GM18951 (cell line): ENCODE data around the gene GLYATL1.

Experiments
- POLR2A ChIP-seq: IDR thresholded peaks from 4 replicates; pipeline ENCODE4 v1.6.1; 2011; ENCODE audit warnings: mild to moderate bottlenecking; ENCODE audit not compliant: insufficient read length, insufficient read depth; ENCODE audit errors: extremely low read depth
- in situ Hi-C: fragments of 300-500 bp; cut with MboI; formaldehyde crosslinking; loops from one replicate; pipeline ENCODE4 v1.12.0; 2022; ENCODE audit warnings: low sequenced_read_pairs, mixed read lengths, inconsistent platforms; ENCODE audit not compliant: unreplicated experiment

The GLYATL1 gene

DNA sequence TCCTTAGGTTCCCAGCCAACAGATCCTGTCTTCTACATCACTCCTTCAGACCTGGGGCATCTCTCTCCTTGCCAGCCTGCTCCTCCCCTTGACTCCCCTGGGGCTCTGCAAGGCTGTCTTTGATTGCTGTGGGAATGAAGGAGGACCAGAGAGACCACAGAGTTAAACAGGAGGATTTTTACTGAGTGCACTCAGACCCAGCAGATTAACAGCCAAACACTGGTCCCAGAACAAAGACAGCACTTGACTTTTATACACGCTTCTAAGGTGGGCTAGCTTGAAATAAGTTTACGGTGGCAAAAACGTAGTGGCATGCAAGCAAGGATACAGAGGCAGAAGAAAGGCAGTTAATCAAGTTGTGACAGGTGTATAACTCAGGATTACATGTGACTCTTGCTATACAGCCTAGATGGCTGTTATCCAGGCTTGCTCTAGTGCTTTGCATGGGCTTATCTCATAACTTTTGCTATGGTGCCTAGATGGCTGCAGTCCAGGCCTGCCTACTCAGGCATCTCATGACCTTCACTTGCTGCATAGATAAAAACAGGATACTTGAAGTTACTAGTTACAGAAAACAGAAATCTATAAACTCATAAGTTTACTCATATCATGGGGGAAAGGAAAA lies 22.0 kb upstream of the GLYATL1 start:
- TF ChIP-seq POLR2A = no peak
- in situ Hi-C loops = no loop called here

DNA sequence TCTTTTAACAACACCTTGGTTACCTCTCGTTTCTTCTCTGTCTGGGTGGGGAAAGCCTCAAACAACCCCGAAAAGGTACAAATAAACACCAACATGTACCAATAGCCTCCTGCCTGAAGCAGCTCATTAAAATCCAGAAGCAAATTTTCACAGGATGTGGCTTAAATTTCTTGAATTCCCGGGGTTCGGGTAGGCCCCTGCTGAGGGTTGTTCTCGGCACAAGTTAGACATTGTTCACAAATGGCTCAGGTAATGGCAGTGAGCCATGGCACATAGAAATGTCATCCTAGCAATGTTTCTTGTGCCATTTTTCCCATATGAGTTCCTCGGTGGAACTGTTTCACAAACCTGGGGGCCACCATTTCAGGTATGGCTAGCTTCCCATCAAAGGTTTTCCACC lies 19.7 kb upstream of the GLYATL1 start:
- no peak for TF ChIP-seq POLR2A
- in situ Hi-C loops = no loop called here

DNA sequence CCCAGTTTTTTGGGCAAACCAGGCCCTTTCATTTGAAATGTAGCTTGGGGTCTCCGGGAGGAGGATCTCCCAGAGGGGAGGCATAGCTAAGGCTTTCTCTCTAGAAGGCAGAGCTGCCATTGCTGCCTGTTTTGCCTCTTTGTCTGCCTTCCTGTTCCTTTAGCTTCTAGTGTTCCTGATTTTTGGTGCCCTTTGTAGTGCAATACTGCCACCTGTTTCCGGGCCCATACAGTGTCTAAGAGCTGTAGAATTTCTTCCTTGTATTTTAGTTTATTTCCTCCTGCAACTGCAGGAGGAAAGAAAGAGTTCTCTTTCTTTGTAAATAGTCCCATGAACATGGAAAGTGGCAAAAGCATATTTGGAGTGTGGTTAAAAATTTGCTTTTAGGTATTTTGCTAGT lies 19.3 kb upstream of the GLYATL1 start:
- TF ChIP-seq POLR2A = no peak
- in situ Hi-C loops = no loop called here

DNA sequence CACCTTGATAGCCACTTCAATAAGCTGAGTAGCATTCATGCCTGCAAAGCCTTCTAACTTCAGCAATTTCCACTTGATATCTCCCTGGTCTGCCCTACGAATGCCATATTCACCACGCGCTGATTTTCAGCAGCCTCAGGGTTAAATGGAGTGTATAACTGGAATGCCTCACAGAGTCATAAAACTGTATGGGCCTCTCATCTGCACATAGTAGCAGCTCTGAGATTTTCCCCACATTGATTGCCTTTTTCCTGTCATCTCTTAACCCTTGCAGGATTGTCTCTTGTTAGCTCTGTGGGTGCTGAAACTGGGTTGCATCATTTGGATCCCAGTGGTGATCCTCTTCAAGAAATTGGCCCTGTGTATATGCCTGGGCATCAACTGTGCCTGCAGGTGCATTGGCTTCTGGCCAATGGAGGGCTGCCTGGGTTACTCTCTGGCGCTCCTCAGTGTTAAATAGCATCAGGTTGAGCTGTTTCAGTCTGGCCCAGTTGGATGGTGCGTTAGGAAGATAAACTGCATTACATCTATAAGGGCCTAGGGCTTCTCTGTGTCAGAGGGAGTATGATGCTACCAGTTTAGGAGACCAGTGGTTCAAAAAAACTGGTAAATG lies 17.4 kb upstream of the GLYATL1 start:
- in situ Hi-C loops = no loop called here
- no peak for TF ChIP-seq POLR2A

DNA sequence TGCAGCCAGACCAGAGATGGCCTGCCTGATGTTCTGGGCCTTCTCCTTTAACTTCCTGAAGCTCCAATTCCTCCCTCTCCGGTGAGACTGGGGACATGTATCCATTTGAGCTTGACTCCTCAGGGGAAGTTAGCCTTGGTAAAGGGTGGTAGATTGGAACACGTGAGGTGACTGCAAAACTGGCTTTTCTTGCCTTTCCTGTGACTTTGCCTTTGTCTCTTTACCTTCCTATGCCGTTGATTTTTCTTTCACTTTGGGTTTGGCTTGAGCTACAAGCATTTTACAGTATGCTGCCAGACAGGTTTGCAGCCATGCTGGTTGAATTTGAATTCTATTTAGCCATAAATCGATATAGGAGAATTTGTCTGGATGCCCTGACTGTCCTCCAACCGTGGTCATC lies 16.8 kb upstream of the GLYATL1 start:
- in situ Hi-C loops = no loop called here

DNA sequence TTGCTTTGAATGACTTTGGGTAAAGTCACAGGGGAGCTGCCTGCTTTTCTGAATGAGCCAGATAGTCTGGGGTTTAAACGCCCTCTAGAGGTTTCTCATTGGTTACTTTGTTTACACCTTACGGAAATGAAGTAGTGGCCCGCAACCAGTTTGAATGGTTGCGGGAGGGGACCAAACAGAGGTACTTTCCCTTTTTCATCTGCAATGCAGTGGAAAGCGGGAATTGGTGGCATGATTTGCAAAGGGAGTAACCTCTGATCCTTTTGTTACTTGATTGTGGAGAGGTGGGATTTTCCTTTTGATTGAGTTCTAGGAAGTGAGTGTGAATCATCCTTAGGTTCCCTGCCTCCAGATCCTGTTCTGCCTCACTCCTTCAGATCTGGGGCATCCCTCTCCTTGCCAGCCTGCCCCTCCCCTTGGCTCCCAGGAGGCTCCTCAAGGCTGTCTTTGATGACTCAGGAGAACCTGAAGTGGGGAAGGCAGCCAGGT lies 15.9 kb upstream of the GLYATL1 start:
- no peak for TF ChIP-seq POLR2A
- in situ Hi-C loops = no loop called here

More for the DNA sequence above, 16.8 kb upstream of the GLYATL1 start:
- TF ChIP-seq POLR2A = no peak

DNA sequence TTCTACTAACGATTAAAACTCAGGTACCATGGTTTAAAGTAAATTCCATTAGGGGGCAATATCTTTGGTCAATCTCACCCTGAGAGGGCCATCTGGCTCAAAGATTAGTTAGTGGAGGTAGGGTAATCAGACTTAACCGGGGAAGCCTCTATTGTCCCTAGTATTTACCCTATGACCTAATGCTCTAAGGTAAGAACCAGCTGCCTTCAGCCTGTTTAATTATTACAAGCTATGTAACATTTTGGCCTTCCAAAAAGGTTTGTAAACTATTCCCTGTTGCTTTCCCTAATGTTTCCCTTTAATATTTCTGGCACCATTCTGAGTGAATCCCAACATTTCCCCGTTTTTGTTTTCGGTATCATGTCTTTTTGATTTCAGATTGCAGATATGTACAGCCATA lies 15.1 kb upstream of the GLYATL1 start:
- in situ Hi-C loops = no loop called here
- TF ChIP-seq POLR2A = no peak

DNA sequence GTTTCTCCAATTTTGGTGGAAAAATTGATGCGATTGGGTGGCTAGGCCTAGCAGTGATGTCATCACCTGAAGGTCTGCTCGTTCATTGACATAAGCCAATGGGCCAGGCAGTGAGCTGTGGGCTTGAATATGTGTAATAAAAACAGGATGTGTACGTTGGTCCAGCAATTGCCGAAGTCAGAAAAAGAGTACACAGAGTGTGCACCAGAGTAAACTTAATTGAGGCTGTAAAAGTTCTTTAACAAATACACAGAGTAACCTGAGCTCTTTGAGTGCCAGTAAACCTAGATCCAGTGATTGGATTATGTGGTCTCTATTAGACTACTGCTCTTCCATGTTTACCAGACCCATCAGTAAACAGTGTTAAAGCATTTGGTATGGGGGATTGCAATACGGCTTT lies 13.0 kb upstream of the GLYATL1 start:
- no peak for TF ChIP-seq POLR2A
- in situ Hi-C loops = no loop called here

DNA sequence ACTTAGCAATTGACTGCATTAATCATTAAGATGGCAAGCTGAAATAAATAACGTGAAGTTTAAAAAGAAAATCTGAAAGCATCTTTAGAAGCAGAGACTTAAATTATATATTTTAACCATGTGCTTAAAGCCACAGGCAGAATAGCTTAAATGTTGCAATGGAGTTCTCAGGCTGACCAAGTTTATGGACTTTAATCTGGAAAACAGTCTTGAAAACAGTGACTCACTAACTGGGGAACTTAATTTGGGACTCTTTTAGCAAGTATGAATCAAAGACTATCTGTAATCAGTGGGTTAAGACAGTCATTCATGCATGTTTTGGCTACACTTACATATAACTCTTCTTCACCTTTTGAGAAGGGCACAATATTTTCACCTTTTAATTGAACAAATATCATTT lies 12.6 kb upstream of the GLYATL1 start:
- TF ChIP-seq POLR2A = no peak
- in situ Hi-C loops = no loop called here

DNA sequence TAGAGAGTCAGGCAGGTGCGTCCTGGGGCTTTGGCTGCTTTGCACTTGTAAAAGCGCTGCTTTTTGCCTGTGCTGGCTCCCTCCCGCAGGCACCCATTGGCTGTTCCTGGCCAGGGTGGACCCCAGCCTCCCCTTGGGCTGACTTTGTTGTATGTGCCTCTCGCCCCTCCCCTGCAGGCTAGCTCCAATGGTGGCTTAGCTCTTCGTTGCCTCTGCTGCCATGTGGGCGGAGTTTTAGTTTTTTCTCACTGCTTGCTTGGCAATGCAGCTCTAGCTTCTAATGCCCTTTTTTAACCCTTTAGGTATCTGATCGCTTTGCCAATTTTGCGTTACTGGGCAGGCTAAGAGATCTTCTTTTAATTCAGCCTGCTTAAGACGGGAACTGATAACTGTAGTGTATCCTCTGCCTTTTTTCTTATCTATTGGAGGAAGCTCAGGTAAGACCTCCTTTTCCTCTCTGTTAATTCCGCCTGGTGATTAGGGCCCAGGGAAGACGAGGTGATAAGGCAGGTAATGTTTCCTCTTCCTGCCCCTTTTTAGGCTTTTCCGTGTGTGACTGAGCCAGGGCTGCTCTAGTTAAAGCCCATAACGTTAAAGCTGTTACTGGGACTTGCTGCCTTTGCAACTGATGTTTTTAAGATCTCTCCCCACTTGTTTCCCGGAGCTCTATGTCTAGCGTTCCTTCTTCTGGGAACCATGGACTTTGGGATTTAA lies 11.7 kb upstream of the GLYATL1 start:
- no peak for TF ChIP-seq POLR2A
- in situ Hi-C loops = no loop called here

DNA sequence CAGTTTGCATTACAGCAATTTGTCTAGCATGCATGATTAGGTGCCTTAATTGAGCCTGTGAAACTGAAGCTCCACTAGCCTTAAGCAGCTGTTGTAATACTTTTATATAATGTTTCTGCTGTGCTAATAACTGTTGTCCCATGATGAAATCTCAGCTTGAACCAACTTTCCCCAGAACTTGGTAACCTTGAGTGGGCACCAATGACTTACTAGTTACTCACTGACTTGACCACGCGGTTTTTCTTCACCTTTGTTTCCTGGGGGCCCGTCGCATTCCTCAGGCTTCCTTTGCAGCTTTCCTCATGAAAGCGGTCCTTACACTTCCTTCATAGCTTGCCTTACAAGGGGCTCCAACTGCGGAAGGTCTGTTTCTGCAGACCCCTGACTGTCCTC lies 11.2 kb upstream of the GLYATL1 start:
- in situ Hi-C loops = no loop called here
- no peak for TF ChIP-seq POLR2A

DNA sequence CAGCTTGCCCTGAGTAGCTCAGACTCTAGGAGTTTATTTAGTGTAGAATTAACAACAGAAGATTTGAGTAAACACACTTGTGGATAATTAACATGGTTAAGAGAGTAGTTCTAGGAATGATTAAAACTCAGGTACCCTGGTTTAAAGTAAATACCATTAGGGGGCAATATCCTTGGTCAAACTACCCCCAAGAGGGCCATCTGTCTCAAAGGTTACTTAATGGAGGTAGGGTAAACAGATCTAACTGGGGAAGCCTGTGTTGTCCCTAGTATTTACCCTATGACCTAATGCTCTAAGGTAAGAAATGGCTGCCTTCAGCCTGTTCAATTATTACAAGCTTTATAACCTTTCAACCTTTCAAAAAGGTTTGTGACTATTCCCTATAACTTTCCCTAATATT lies 10.6 kb upstream of the GLYATL1 start:
- in situ Hi-C loops = no loop called here
- TF ChIP-seq POLR2A = no peak

DNA sequence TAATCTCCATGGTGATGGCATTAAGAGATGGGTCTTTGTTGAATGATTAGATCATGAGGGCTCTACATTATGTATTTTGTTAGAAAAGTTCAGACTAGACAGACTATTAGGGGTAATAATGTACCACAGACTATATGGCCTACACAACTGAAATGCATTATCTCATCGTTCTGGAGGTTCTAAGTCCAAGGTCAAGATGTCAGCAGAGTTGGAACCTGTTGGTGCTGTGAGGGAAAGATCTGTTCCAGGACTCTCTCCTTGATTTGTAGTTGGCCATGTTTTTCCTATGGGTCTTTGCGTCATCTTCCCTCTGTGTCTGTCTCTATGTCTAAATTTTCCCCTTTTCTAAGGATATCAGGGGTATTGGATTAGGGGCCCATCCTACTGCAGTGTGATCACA lies 8.4 kb upstream of the GLYATL1 start:
- in situ Hi-C loops = no loop called here
- TF ChIP-seq POLR2A = no peak

DNA sequence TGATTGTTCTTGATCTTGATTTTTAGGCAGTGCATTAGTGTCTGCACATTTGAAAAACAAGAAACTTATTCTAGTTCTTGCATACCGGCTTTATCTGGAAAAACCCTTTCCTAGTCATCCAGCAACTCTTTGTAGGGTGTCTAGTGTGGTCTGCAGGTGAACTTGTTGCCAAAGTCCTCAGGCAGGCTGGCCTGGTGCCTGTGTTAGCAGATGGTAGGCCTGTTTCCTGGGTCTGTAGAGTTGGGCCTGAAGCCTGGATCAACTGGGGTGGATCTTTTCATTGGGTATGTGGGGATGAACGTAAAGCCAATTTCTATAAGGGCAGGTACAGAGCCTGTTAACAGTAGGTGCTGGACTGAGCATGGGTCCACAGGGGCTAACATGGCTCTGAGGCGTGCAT lies 5.6 kb upstream of the GLYATL1 start:
- no peak for TF ChIP-seq POLR2A
- in situ Hi-C loops = no loop called here
